PFSK-1 (cell line): Measurements from ENCODE around the gene CHAD.

Experiments used
- POLR2AphosphoS5 ChIP-seq: IDR thresholded peaks from 2 replicates; pipeline ENCODE4 v1.6.1; 2012; ENCODE audit warnings: low read depth, mild to moderate bottlenecking, control low read depth, low read length, moderate library complexity
- REST ChIP-seq, 2 experiments: IDR thresholded peaks; 2 replicates each; pipeline versions ENCODE4 v1.6.1 to v1.8.0; 2011 to 2012; ENCODE audit warnings: low read depth in 2 of 2, low read length in 2 of 2, control low read depth in 1 of 2, inconsistent platforms in 1 of 2, mild to moderate bottlenecking in 1 of 2, moderate library complexity in 1 of 2; ENCODE audit not compliant: insufficient read depth in 1 of 2
- TAF1 ChIP-seq: IDR thresholded peaks from 2 replicates; pipeline ENCODE4 v1.6.1; 2012; ENCODE audit warnings: low read length, control low read depth, borderline replicate concordance; ENCODE audit not compliant: insufficient read depth

DNA sequence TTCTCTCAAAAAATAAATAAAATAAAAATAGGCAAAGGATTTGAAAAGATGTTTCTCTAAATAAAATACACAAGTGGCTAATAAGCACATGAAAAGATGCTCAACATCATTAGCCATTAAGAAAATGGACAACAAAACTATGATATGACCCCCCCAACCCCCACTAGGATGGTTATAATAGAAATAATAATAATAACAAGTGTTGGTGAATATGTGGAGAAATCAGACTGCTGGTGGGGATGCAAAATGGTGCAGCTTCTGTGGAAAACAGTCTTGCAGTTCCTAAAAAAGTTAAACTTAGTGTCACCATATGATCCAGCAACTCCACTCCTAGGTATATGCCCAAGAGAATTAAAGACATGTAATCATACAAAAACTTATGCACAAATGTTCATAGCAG is 30.6 kb upstream of the CHAD start:
- TF ChIP-seq TAF1 (no peak), REST (IDR thresholded peaks at IDR 0.05; ENCODE audit: insufficient read depth in 1 of 2, low read depth in 2 of 2, low read length in 2 of 2) (no peak), POLR2AphosphoS5 (no peak)
